GM18499 (cell line): ENCODE measurements around the gene GET4.
A peak's percentile ranks its signal among the peaks of the same experiment; 100 is the strongest.

Source experiments
- ATAC-seq: cut with Tn5 transposase; IDR thresholded peaks from one replicate; pipeline ENCODE4 v1.9.1; 2021; ENCODE audit warnings: moderate number of reproducible peaks; ENCODE audit not compliant: insufficient read depth, unreplicated experiment

The GET4 gene, protein sequence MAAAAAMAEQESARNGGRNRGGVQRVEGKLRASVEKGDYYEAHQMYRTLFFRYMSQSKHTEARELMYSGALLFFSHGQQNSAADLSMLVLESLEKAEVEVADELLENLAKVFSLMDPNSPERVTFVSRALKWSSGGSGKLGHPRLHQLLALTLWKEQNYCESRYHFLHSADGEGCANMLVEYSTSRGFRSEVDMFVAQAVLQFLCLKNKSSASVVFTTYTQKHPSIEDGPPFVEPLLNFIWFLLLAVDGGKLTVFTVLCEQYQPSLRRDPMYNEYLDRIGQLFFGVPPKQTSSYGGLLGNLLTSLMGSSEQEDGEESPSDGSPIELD

DNA sequence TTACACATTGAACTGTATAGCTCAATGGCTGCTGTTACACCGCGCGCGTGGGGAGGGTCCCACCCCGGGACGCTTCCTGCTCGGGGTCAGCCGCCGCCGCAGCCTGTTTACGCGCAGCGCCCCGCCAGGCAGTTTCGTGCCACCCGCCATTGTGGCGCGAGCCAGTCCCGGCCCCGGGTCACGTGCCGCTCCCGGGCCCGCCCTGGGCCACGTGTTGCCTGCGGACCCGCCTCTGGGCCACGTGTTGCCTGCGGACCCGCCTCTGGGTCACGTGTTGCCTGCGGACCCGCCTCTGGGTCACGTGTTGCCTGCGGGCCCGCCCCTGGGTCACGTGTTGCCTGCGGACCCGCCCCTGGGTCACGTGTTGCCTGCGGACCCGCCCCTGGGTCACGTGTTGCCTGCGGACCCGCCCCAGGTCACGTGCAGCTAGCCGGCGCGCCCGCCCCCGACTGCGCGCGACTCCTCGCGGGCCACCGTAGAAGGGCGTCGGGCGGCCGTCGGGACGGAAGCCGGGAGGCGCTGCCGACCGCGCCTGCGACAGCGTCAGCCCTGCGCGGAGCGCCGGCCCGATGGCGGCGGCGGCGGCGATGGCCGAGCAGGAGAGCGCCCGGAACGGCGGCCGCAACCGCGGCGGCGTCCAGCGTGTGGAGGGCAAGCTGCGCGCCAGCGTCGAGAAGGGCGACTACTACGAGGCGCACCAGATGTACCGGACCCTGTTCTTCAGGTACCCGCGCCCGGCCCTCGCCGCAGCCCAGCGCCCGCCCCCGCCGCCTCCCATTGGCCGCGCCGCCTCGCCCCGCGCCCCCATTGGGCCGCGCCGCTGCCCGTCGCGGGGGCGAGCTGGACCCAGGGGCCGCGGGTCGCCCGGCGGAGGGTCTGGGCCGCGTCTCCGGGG lies at the start of gene GET4:
Gene GET4, plus strand, starts transcription at position 478 of the 895 bp plus-strand sequence. Its CDS starts 92 bp downstream, at position 570.
- no peak for ATAC-seq

- no peak for ATAC-seq
Measured at GRCh38 chr7:828793-829561, 47.4 kb upstream of the GET4 start.

- ATAC-seq: no peak
Measured at GRCh38 chr7:830069-830468, 46.3 kb upstream of the GET4 start.

DNA sequence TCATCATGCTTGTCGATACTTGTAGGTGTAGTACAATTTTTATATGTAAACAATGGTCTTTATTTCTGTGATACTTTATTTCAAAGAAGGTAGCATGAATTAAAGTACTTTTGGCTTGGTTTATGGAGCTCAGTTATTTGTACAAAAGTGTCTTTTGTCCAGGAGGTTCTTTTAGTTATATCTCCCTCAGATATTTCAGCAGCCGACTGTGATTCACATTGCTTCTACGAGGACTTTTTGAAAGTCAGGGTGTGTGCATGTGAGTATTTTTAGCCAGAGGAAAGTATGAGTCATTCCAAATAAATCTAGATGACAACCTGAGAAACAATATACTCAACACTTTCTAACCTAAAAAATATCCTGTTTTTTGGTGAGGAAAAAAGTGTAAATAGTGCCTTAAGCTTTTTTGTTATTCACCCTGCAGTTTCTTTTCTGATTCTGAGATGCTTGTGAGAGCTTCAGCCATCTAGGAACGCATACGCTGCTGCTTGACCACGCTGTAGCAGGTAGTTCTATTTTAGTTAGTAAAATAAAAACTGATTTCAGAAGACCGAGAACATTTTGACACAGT lies 44.7 kb upstream of the GET4 start:
- peak; percentile 75 for ATAC-seq

DNA sequence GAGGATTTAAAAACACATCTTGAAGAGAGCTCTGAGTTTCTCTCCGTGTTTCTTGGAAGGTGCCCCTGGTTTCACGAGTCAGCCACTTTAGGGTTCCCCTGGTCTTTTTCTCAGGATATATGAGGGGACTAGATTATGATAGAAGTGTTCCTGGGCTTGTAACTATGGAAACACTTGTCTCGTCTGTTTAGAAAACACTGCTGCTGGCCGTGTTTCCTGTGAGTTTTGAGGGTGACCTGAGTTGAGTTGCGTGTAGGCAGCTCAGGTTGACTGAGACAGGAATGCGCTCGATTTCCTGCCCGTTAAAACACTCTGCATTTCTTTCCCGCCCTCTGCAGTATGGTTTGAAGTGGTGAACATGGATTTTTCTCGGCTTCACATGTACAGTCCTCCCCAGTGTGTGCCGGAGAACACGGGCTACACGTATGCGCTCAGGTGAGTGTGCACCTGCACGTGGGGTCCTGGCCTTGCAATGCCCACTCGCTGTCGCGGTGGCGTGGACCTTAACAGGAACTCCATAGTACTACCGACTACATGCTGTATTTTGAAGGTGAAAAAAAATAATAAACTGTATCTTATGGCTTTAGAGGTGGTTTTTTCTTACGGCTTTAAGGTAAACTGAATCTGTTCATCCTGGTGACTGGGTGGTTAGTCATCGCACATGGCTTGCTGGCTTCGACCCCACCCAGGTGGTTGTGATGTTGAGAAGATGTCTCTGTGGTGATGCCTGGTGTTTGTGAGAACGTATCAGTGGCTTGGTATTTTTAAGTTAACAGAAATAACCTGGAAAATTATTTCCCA lies 44.0 kb upstream of the GET4 start, which contains the start of gene SUN1:
Gene SUN1, plus strand, starts transcription at position 310 of the 801 bp plus-strand sequence. Its CDS starts 49 bp downstream, at position 359.
- ATAC-seq: no peak

DNA sequence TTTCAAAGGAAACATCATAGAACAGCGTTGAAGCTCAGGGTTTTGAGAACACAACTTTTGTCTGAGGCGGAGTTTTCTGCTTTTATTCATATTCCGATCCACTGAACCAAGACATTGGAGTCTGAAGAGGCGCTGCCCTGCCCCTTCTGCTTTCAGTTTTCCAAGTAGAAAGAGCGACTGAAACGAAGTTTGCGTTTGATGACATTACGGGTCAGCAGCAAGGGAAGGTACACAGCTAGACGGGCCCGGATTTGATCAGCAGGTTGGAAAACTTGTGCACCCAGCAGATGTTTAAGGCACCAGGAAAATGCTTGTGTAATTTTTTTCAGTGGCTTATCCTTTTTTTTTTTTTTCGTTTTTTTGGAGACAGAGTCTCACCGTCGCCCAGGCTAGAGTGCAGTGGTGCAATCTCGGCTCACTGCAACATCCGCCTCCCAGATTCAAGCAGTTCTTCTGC lies 43.4 kb upstream of the GET4 start:
- ATAC-seq: no peak

DNA sequence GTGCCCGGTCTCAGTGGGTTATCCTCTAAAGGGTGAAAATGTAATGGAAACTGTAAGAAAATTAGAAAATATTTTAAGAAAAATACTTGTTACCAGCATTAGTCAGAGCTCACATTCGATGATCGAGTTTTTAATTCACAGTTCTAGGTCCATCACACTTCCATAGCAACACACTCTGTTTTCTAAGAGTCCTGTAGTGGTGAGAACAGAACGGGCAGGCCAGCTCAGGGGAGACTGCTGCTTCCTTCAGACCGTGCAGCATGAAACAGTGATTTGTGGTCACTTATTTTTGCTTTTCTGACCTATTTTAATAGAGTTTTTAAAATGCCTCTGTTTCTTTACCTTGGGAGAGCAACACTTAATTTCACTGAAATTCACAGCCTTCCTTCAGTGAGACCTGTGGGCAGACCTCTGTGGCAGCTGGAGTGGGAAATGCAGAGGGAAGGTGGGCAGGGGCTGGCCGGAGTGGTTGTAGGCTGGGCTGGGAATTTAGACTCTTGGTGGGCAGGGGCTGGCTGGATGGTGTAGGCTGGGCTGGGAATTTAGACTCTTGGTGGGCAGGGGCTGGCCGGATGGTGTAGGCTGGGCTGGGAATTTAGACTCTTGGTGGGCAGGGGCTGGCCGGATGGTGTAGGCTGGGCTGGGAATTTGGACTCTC lies 42.6 kb upstream of the GET4 start:
- ATAC-seq: no peak

- ATAC-seq: no peak
Measured at GRCh38 chr7:834277-834676, 42.1 kb upstream of the GET4 start.

GRCh38 chr7:835021-835420 lies 41.3 kb upstream of the GET4 start:
- ATAC-seq: no peak

GRCh38 chr7:835485-836401 lies 40.6 kb upstream of the GET4 start:
- ATAC-seq: no peak

DNA sequence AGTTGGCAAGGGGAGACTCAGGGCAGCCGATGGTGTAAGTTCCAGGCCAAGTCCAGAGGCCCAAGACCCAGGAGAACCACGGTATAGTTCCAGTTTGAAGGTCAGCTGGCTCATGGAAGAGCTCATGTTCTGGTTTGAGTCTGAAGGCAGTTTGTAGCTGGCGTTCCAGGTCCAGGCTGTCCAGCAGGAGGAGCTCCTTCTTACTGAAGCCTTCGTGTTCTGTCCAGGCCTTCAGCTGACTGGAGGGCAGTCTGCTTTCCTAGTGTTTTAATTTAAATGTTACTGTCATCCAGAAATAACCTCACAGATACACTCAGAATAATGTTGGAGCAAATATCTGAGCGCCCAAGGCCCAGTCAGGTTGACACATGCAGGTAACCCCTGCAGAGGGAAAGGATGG lies 39.9 kb upstream of the GET4 start:
- no peak for ATAC-seq

GRCh38 chr7:837001-837400 lies 39.4 kb upstream of the GET4 start:
- no peak for ATAC-seq

DNA sequence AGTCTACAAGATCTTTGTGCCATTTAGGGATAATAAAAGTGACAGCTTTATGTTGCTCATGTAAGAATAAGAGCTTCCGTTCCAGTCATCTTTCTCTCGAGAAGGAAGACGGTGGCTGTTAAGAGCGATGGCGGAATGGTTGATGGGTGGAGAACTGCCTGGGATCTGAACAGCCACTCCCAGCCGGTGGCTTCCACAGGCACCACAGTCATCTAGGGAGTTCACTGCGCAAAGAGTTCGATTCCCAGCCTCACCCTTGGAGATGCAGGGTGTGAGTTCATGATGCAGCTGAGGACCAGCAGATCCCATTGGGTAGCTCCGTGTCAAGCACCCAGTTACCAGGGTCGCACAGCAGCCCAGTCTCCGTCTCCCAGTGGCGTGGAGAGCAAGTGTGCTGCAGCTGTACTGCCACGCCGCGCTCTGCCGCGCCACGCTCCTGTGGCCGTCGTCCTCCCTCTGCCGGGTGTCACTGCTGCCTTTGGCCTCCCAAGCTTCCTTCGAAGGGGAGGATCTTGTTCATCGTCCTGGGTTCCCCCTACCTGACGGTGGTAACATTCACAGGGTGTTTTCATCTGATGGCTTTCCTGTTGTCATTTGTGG lies 36.3 kb upstream of the GET4 start:
- ATAC-seq: no peak

DNA sequence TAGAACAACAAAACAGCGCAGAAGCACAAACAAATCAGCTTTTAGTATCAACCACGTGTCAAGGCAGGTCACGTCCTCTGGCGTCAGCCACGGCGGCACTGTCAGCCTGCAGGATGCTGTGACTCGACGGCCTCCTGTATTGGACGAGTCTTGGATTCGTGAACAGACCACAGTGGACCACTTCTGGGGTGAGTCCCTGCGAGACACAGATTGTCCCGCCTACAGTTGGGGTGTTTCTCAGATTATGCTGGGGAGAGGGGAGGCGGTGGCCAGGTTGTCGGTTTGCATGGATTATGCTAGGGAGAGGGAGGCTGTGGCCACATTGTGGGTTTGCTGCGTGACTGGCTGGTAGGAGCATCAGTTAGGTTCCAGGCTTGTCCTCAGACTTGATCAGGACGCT lies 34.4 kb upstream of the GET4 start:
- ATAC-seq: no peak

- no peak for ATAC-seq
Measured at GRCh38 chr7:842431-843031, 33.8 kb upstream of the GET4 start.

- ATAC-seq: no peak
Measured at GRCh38 chr7:843230-843629, 33.1 kb upstream of the GET4 start.

- ATAC-seq: no peak
Measured at GRCh38 chr7:844043-844442, 32.3 kb upstream of the GET4 start.
